GM18519 (cell line): Measurements from ENCODE around the gene PRKCE.
"Not testable (repeated sequence)": the region's sequence is repeated elsewhere in the genome, so short reads cannot be mapped to it uniquely, and the experiment has no call there.

Experiments
- ATAC-seq: cut with Tn5 transposase; IDR thresholded peaks from one replicate; pipeline ENCODE4 v1.9.1; 2021; ENCODE audit warnings: mild to moderate bottlenecking, moderate library complexity; ENCODE audit not compliant: unreplicated experiment, low FRiP score

PRKCE gene

DNA sequence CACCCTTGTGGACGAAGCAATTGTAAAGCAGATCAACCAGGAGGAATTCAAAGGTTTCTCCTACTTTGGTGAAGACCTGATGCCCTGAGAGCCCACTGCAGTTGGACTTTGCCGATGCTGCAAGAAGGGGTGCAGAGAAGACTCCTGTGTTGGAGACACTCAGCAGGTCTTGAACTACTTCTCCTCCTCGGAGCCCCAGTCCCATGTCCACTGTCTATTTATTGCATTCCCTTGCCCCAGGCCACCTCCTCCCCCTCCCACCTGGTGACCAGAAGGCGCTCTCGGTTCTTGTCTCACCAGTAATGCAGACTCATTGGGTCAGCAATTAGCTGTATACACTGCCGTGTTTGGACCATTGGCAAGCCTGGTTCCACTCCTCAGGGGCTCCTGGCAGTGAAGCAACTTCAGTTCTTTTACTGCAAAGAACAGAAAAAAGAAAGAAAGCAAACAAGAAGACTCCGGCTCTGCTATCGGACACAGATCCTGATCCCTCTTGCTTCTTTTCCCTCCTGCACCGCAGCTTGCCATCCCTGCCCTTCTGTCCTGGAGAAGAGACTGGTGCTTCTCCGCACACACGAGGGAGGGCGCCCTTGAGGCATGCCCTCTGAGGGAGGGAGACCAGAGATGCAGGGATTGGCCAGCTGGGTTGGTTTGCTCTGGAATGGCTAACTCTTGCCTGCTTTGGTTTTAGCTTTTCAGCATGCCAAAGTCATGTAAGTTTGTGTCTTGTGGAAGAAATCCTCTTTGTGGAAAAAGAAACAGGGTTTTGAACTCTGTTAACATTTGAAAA, 533.5 kb downstream of the PRKCE start:
- no peak for ATAC-seq

- ATAC-seq, result peak; percentile 72
These were observed 535.7 kb downstream of the PRKCE start for GRCh38 chr2:46187112-46187618.

DNA sequence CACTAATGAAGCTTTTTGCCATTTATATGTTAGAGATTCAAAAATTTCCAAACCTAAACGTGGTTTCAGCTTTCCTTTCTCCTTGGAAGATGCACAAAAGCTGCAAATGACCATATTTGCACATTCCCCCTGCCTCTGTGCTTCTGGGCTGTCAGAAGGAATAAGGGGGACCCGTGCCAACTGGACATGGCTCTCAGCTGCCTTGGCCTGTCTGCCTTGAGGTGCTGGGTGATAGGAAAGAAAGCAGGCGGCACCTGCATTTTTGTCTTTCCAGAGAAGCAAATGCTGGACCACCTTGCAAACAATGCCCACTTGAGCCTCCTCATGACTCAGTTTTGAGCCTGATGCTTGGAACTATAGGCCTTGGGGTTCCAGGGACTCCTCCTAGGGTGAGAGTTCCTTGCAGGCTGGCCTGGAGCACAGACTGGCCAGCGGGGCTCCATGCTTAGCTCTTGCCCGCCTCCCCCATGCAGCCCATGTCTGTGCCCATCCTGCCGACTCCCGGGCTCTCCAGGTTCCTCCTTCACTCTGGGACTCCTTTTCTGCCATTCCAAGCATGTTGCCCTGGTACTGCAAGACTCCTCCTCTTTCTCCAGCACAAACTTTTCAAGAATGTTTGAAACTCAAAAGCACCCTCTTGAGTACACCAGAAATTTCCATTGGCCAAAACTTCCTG, 536.7 kb downstream of the PRKCE start:
- ATAC-seq, result no peak

GRCh38 chr2:46193356-46193755, 541.9 kb downstream of the PRKCE start:
- ATAC-seq, result no peak

- no peak for ATAC-seq
These were observed 542.4 kb downstream of the PRKCE start for GRCh38 chr2:46193855-46194254.

GRCh38 chr2:46194856-46195255, 543.4 kb downstream of the PRKCE start:
- ATAC-seq, result no peak

- ATAC-seq, result no peak
These were observed 544.3 kb downstream of the PRKCE start for GRCh38 chr2:46195819-46196218.

GRCh38 chr2:46196871-46197462, 545.5 kb downstream of the PRKCE start:
- ATAC-seq, result no peak

DNA sequence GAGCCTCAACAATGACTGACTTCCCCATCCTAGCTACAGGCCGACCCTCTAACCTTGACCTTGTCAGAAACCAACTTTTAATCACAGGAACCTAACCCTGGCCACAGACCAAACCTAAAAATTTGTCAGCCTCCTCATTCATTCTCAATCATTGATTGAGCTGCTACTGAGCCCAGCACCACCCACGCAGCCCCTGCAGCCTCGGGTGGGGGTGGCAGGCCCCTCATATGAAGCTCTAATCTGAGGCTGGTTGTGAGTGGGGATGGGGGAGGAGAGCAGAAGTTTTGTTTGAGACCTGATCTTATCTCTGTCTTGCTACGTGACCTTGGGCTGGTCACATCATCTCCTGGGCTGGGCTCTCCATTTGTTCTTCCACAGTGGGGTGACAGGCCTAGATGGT, 546.2 kb downstream of the PRKCE start:
- ATAC-seq, result no peak

DNA sequence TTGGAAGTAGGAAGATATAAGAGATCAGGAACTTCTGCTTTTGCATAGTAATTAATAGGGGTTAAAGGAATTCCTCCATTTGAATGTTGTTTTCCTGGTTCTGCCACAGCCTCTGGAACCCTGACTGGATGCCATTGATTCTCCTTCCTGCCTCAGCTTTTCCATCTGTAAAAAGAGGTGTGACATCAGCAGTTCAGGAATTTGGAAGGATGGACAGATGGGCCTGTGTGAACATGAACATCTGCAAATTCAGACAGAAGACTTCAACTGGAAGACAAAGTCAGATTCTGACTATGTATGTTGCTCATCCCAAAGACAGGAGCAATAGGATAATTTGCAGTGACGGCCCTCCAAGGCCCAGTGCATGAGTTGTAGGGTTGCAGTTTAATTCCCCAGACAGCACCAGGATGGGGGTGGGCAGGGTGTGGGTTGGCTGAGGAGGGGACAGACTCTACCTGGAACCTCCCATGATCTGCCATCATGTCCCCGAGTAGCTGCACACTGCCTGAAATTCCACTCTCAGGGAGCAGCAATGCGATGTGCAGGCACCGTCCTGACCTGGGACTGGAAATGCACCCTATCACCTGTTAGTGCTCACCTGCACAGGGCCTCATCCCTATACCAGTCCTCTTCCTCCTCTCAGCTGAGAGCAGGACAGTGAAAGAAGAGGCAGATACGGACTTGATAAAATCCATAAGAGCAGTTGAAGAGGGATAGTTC, 546.8 kb downstream of the PRKCE start:
- ATAC-seq, result no peak

- ATAC-seq, result no peak
These were observed 547.5 kb downstream of the PRKCE start for GRCh38 chr2:46198966-46199365.

GRCh38 chr2:46200100-46200690, 548.7 kb downstream of the PRKCE start:
- no peak for ATAC-seq

GRCh38 chr2:46200861-46201605, 549.6 kb downstream of the PRKCE start:
- no peak for ATAC-seq

- ATAC-seq, result no peak
These were observed 551.0 kb downstream of the PRKCE start for GRCh38 chr2:46202453-46202852.

GRCh38 chr2:46202987-46203386, 551.5 kb downstream of the PRKCE start:
- ATAC-seq, result no peak

DNA sequence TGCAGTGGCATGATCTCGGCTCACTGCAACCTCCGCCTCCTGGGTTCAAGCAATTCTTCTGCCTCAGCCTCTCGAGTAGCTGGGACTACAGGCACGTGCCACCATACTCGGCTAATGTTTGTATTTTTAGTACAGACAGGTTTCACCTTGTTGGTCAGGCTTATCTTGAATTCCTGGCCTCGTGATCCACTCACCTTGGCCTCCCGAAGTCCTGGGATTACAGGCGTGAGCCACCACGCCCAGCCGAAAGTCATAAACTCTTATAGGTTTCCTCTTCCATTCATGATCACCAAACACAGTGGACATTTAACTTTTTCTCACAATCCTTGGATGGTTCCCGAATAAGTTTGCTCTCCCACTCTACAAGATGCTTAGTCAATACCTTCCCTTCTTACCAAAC, 552.2 kb downstream of the PRKCE start:
- not testable (repeated sequence) for ATAC-seq

GRCh38 chr2:46207591-46207990, 556.1 kb downstream of the PRKCE start:
- no peak for ATAC-seq

GRCh38 chr2:46208766-46209165, 557.3 kb downstream of the PRKCE start:
- no peak for ATAC-seq

- ATAC-seq, result no peak
These were observed 558.6 kb downstream of the PRKCE start for GRCh38 chr2:46210063-46210462.

GRCh38 chr2:46211461-46211860, 560.0 kb downstream of the PRKCE start:
- ATAC-seq, result no peak
